Gastrocnemius medialis (tissue), 4 donors: Measurements from ENCODE around the gene ZNF407. TPM values are rescaled to one million over a fixed set of nuclear protein-coding genes. Genes with fewer than 3 reads are reported as not detected.

ENCODE experiments used
- ATAC-seq, 2 donors: fragments of 150-250 bp; one replicate each; pipeline ENCODE4 v1.9.1; 2016
- DNase-seq, 2 donors: peaks; one replicate each; pipeline ENCODE4 v3.0.0-alpha.2; 2019
- H3K27ac ChIP-seq, 4 donors: fragments of 200-600 bp; sonication (generic); 1 replicate in 1 of 4; 2 replicates in 3 of 4; pipeline ENCODE4 v1.5.1; 2016 to 2018; ENCODE audit warnings: mild to moderate bottlenecking in 2 of 4, moderate library complexity in 1 of 4
- H3K27me3 ChIP-seq, 3 donors: fragments of 200-600 bp; sonication (generic) in 2 of 3; 1 replicate in 1 of 3; 2 replicates in 2 of 3; pipeline versions ENCODE4 v1.5.1 to v1.6.0; 2016 to 2019; ENCODE audit warnings: mild to moderate bottlenecking in 1 of 3, moderate library complexity in 1 of 3
- H3K36me3 ChIP-seq, 2 donors: fragments of 200-600 bp; sonication (generic) in 1 of 2; one replicate each; pipeline ENCODE4 v1.5.1; 2017 to 2018
- H3K4me1 ChIP-seq, 2 donors: fragments of 200-600 bp; sonication (generic) in 1 of 2; one replicate each; pipeline ENCODE4 v1.5.1; 2016 to 2017; ENCODE audit warnings: mild to moderate bottlenecking in 2 of 2
- H3K4me3 ChIP-seq, 4 donors: fragments of 200-600 bp; sonication (generic) in 3 of 4; 1 replicate in 1 of 4; 2 replicates in 3 of 4; pipeline ENCODE4 v1.5.1; 2016 to 2019; ENCODE audit warnings: mild to moderate bottlenecking in 2 of 4
- H3K9me3 ChIP-seq, 3 donors: fragments of 200-600 bp; sonication (generic) in 2 of 3; 1 replicate in 1 of 3; 2 replicates in 2 of 3; pipeline ENCODE4 v1.5.1; 2016 to 2019
- CTCF ChIP-seq, 5 experiments: fragments of 450-650 bp in 3 of 5; fragments of 200-600 bp in 2 of 5; sonication (generic) in 2 of 5; IDR thresholded peaks in 4 of 5; conservative IDR thresholded peaks in 1 of 5; 1 replicate in 4 of 5; 2 replicates in 1 of 5; pipeline ENCODE4 v1.5.1; 2016 to 2019; ENCODE audit warnings: antibody characterized with exemption in 5 of 5, mild to moderate bottlenecking in 3 of 5, moderate library complexity in 3 of 5
- POLR2A ChIP-seq, 2 donors: fragments of 450-650 bp; IDR thresholded peaks; one replicate each; pipeline ENCODE4 v1.6.1; 2017; ENCODE audit warnings: antibody characterized with exemption in 2 of 2, mild to moderate bottlenecking in 2 of 2, moderate library complexity in 2 of 2
- in situ Hi-C, 4 donors: fragments of 200-750 bp; cut with MboI; loops; one replicate each; pipeline versions ENCODE4 v1.15.0 to v1.8.0; 2017; ENCODE audit warnings: low sequenced_read_pairs in 4 of 4
- intact Hi-C: fragments of 100-400 bp; cut with DNase I; formaldehyde crosslinking; loops from one replicate; pipeline ENCODE4 v1.15.1; 2023; ENCODE audit warnings: low total_unique reads
- total RNA-seq, 4 donors: library from RNA; depleted of rRNA; stranded (reverse); fragments of >200 nt; gene quantifications; one replicate each; pipeline versions ENCODE4 v1.1.0 to v1.2.3, GENCODE V29; 2016

Gene ZNF407
- total RNA-seq, 4 donors from 2014 or later: 5.9 to 11.4 (median 9.2) TPM

GRCh38 chr18:75060185-75060584 lies 462.5 kb downstream of the ZNF407 start:
- H3K27me3 ChIP-seq: no peaks in the 10 kb centered on the region
- intact Hi-C loops: no loop called here
- in situ Hi-C loops: no loop called here

GRCh38 chr18:75062297-75062886 lies 464.7 kb downstream of the ZNF407 start:
- ATAC-seq (no peak), DNase-seq (no peak)
- in situ Hi-C loops (no loop called here), intact Hi-C loops (no loop called here)
- peaks cover 0 to 24% of the 10 kb centered on the region in 2 donors for H3K36me3 ChIP-seq
- H3K4me3 ChIP-seq: no peak overlapping the region
- no peaks in the 10 kb centered on the region for H3K27me3 ChIP-seq
- no peaks in the 10 kb centered on the region for H3K4me1 ChIP-seq
- no peaks in the 10 kb centered on the region for H3K9me3 ChIP-seq
- no peak for TF ChIP-seq POLR2A (IDR thresholded peaks at IDR 0.05)
- no peak for TF ChIP-seq CTCF (IDR thresholded peaks at IDR 0.05 in 4 of 5, conservative IDR thresholded peaks at IDR 0.05 in 1 of 5)
- H3K27ac ChIP-seq: no peak overlapping the region

More at GRCh38 chr18:75060185-75060584, 462.5 kb downstream of the ZNF407 start:
- ATAC-seq (no peak), DNase-seq (no peak)
- TF ChIP-seq POLR2A (IDR thresholded peaks at IDR 0.05): no peak
- no peak for TF ChIP-seq CTCF (IDR thresholded peaks at IDR 0.05 in 4 of 5, conservative IDR thresholded peaks at IDR 0.05 in 1 of 5)
- H3K4me1 ChIP-seq: no peaks in the 10 kb centered on the region
- no peaks in the 10 kb centered on the region for H3K9me3 ChIP-seq
- no peak overlapping the region for H3K27ac ChIP-seq
- H3K36me3 ChIP-seq: peaks cover 0 to 24% of the 10 kb centered on the region in 2 donors
- no peak overlapping the region for H3K4me3 ChIP-seq

GRCh38 chr18:75063196-75063595 lies 465.5 kb downstream of the ZNF407 start:
- H3K9me3 ChIP-seq: no peaks in the 10 kb centered on the region
- no peaks in the 10 kb centered on the region for H3K27me3 ChIP-seq
- no peak overlapping the region for H3K27ac ChIP-seq
- TF ChIP-seq CTCF (IDR thresholded peaks at IDR 0.05 in 4 of 5, conservative IDR thresholded peaks at IDR 0.05 in 1 of 5) (no peak), POLR2A (IDR thresholded peaks at IDR 0.05) (no peak)
- peaks cover 0 to 24% of the 10 kb centered on the region in 2 donors for H3K36me3 ChIP-seq
- ATAC-seq (no peak), DNase-seq (no peak)
- no peaks in the 10 kb centered on the region for H3K4me1 ChIP-seq
- intact Hi-C loops (no loop called here), in situ Hi-C loops (no loop called here)
- no peak overlapping the region for H3K4me3 ChIP-seq

GRCh38 chr18:75063615-75064512 lies 466.2 kb downstream of the ZNF407 start:
- intact Hi-C loops (no loop called here), in situ Hi-C loops (no loop called here)
- H3K36me3 ChIP-seq: peaks cover 0 to 24% of the 10 kb centered on the region in 2 donors
- H3K27ac ChIP-seq: no peak overlapping the region
- no peak overlapping the region for H3K4me3 ChIP-seq
- no peaks in the 10 kb centered on the region for H3K9me3 ChIP-seq
- DNase-seq: no peak
- H3K4me1 ChIP-seq: no peaks in the 10 kb centered on the region
- H3K27me3 ChIP-seq: no peaks in the 10 kb centered on the region
- TF ChIP-seq POLR2A (IDR thresholded peaks at IDR 0.05) (no peak), CTCF (IDR thresholded peaks at IDR 0.05 in 4 of 5, conservative IDR thresholded peaks at IDR 0.05 in 1 of 5) (no peak)
- no peak for ATAC-seq
